ENCODE results near the gene FOXP4.

DNA sequence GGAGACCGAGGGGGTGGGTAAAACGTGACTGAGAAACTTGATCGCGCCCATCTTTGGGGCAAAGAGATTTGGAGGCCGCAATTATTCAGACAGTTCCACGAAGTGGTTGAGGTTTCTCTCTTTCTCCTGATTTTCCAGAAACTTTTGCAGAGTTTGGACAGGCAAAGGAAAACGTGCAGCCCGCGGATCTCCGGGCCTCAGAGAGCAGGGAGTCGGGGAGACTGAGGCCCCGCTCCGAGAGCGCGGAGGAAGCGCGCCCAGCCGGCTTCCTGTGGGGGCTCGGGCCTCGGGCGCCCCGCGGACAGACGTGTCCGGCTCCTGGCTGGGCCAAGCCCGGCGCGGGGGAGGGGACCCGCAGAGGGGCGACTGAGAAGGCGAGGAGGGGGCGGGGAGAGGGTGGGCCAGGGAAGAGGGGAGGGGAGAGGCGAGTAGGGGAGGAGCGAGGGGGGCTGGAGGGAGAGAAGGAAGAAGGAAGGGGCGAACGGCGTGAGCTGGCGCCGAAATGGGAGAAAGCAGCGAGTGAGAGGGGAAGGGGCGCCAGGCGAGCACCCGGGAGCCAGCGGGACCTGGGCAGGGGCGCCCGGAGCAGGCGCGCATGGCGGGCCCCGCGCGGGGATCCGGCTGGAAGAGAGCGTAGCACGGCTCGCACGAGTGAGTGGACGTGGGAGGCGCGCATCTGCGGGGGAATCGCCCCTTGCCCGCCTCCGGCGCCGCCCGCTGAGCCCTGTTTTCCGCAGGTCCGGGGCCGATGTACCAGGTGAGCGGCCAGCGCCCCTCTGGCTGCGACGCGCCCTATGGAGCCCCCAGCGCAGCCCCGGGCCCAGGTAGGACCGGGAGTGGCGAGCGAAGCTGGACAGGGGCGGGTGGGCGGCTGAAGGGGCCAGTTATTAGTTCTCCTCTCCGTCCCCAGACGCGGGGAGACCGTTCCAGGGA, 92.1 kb downstream of the FOXP4 start, which contains the start of gene MDFI:
- TF ChIP-seq, protein P1, sequence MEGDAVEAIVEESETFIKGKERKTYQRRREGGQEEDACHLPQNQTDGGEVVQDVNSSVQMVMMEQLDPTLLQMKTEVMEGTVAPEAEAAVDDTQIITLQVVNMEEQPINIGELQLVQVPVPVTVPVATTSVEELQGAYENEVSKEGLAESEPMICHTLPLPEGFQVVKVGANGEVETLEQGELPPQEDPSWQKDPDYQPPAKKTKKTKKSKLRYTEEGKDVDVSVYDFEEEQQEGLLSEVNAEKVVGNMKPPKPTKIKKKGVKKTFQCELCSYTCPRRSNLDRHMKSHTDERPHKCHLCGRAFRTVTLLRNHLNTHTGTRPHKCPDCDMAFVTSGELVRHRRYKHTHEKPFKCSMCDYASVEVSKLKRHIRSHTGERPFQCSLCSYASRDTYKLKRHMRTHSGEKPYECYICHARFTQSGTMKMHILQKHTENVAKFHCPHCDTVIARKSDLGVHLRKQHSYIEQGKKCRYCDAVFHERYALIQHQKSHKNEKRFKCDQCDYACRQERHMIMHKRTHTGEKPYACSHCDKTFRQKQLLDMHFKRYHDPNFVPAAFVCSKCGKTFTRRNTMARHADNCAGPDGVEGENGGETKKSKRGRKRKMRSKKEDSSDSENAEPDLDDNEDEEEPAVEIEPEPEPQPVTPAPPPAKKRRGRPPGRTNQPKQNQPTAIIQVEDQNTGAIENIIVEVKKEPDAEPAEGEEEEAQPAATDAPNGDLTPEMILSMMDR (conservative IDR thresholded peaks at IDR 0.05) = no peak
- TF ChIP-seq EZH2 (IDR thresholded peaks at IDR 0.05; ENCODE audit: low read depth) = no peak
